GM12864 (cell line): ENCODE data around the gene PCBP3.

Experiments used
- DNase-seq: peaks from one replicate; pipeline ENCODE4 v3.0.0-alpha.2; 2011; ENCODE audit warnings: low read depth
- H3K4me3 ChIP-seq: 2 replicates; pipeline ENCODE4 v1.5.1; 2011; ENCODE audit warnings: mild to moderate bottlenecking, low read depth, low read length, control low read depth
- CTCF ChIP-seq: IDR thresholded peaks from 2 replicates; pipeline ENCODE4 v1.5.1; 2011; ENCODE audit warnings: low read depth, mild to moderate bottlenecking, moderate library complexity, low read length, control low read depth, inconsistent platforms; ENCODE audit errors: missing control alignments

Gene PCBP3

GRCh38 chr21:45800339-45801080 lies 157.0 kb downstream of the PCBP3 start:
- no peak overlapping the region for H3K4me3 ChIP-seq
- no peak for DNase-seq
- TF ChIP-seq CTCF: no peak

- H3K4me3 ChIP-seq: no peak overlapping the region
- TF ChIP-seq CTCF: no peak
- no peak for DNase-seq
Observed at GRCh38 chr21:45801129-45801964, 157.8 kb downstream of the PCBP3 start.

GRCh38 chr21:45801989-45802388 lies 158.5 kb downstream of the PCBP3 start:
- DNase-seq: no peak
- TF ChIP-seq CTCF: no peak

GRCh38 chr21:45802425-45802824 lies 158.9 kb downstream of the PCBP3 start:
- no peak overlapping the region for H3K4me3 ChIP-seq
- no peak for DNase-seq
- no peak for TF ChIP-seq CTCF

More at GRCh38 chr21:45801989-45802388, 158.5 kb downstream of the PCBP3 start:
- H3K4me3 ChIP-seq: no peak overlapping the region

GRCh38 chr21:45802956-45803617 lies 159.6 kb downstream of the PCBP3 start:
- DNase-seq: no peak
- H3K4me3 ChIP-seq: no peak overlapping the region
- TF ChIP-seq CTCF: no peak

- no peak overlapping the region for H3K4me3 ChIP-seq
- DNase-seq: no peak
- TF ChIP-seq CTCF: no peak
Observed at GRCh38 chr21:45803618-45804340, 160.3 kb downstream of the PCBP3 start.
